NT2/D1 (cell line): ENCODE data around the gene ZSWIM6.

Experiments used
- DNase-seq: peaks from one replicate; pipeline ENCODE4 v3.0.0-alpha.2; 2011; ENCODE audit warnings: low read depth, low spot score
- H3K27me3 ChIP-seq: 2 replicates; pipeline ENCODE4 v1.6.0; 2011; ENCODE audit warnings: mild to moderate bottlenecking; ENCODE audit not compliant: insufficient read length, insufficient read depth
- H3K36me3 ChIP-seq: 2 replicates; pipeline ENCODE4 v1.6.1; 2011; ENCODE audit warnings: mild to moderate bottlenecking, low read length, mixed read lengths; ENCODE audit not compliant: insufficient read depth, insufficient read length
- H3K4me1 ChIP-seq: 2 replicates; pipeline ENCODE4 v1.5.1; 2011; ENCODE audit not compliant: insufficient read depth, insufficient read length
- H3K4me3 ChIP-seq: 2 replicates; pipeline ENCODE4 v1.5.1; 2011; ENCODE audit warnings: low read depth; ENCODE audit not compliant: insufficient read length
- H3K9ac ChIP-seq: 2 replicates; pipeline ENCODE4 v1.6.0; 2011; ENCODE audit warnings: low read depth; ENCODE audit not compliant: insufficient read length
- H3K9me3 ChIP-seq: 2 replicates; pipeline ENCODE4 v1.5.1; 2011; ENCODE audit warnings: mild to moderate bottlenecking, low read length; ENCODE audit not compliant: insufficient read depth
- SUZ12 ChIP-seq: IDR thresholded peaks from 2 replicates; pipeline ENCODE4 v1.6.1; 2011; ENCODE audit not compliant: insufficient read length, insufficient read depth; ENCODE audit errors: extremely low read depth
- YY1 ChIP-seq: IDR thresholded peaks from 2 replicates; pipeline ENCODE4 v1.6.1; 2011; ENCODE audit not compliant: insufficient read length, insufficient read depth
- ZNF274 ChIP-seq: IDR thresholded peaks from 2 replicates; pipeline ENCODE4 v1.6.1; 2011; ENCODE audit warnings: mild to moderate bottlenecking, low read depth, low read length

Gene ZSWIM6

DNA sequence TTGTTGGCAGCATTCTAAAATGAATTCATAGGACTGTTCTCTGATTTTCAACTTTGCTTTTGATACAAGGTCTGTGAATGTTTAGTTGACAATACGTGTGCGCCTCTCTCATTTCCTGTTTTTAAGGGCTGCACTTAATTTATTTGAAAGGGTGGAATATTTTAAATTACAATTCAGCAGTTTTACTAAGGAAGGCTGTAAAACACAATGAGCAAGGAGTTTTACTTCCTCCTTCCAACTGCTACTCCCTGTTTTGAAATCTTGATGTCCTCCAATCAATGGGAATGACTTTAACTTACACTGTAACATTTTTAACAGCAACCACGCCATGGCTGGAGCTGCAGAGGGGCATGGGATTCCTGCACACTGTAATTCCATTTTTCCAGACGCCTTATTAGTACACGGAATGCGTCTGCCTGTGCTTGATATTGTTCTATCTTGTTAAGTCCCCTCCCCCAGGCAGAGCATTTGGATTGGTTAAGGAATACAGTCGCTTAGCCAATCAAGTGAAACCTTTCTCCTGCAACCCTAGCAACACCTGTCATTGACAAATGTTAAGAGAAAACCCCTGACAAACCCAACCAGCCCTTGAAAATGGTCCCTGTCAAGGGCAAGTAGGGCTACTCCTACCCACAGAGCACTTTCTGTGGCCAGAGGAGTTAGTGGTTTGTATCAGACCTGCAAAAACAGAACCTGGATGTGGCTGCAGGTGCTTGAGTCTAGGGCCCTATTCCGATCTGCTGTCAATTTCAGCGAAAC lies 12.5 kb upstream of the ZSWIM6 start:
- no peaks in the 10 kb centered on the region for H3K4me1 ChIP-seq
- no peaks in the 10 kb centered on the region for H3K9me3 ChIP-seq
- H3K4me3 ChIP-seq: no peak overlapping the region
- no peak for TF ChIP-seq YY1
- TF ChIP-seq ZNF274: no peak
- no peak for TF ChIP-seq SUZ12
- H3K36me3 ChIP-seq: no peaks in the 10 kb centered on the region
- no peak overlapping the region for H3K9ac ChIP-seq
- H3K27me3 ChIP-seq: no peaks in the 10 kb centered on the region
- DNase-seq: no peak

DNA sequence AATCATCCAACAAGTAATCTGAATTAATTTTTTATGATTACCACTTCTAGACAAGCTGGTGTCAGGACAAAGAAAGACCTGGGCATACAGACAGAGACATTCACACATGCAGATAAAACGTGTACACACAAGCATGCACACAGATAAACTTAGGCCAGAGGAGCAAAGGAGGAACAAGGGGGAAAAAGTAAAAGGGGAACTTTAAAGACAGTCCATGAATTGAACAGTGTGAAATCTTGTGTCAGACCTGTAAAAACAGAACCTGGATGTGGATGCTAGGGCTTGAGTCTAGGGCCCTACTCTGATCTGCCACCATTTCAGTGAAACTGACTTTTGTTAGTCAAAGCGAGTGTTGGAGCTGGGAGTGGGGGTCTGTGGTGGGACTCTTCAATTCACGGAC lies 11.2 kb upstream of the ZSWIM6 start:
- Histone ChIP-seq H3K4me3 (no peak overlapping the region), H3K36me3 (no peaks in the 10 kb centered on the region), H3K9me3 (no peaks in the 10 kb centered on the region), H3K9ac (no peak overlapping the region), H3K27me3 (no peaks in the 10 kb centered on the region), H3K4me1 (no peaks in the 10 kb centered on the region)
- no peak for DNase-seq
- no peak for TF ChIP-seq ZNF274
- no peak for TF ChIP-seq SUZ12
- TF ChIP-seq YY1: no peak

DNA sequence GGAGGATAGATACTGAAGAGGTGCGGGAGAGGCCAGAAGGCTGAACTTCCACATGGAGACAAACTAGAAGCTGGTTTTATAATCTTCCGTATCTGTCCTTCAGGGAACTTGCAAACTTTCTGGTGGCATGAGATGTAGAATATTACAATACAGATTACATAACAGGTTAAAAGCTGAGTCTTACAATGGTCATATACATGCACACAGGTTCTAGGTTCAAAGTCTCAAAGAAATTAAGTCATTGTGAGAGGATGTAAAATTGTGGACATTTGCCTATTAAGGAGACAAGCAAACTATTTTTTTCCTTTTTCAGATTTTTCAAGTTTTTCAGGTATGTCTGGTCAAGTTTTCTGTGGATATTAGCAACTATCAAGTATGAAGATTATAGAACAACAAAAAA lies 10.4 kb upstream of the ZSWIM6 start:
- H3K36me3 ChIP-seq: no peaks in the 10 kb centered on the region
- TF ChIP-seq ZNF274 (no peak), YY1 (no peak), SUZ12 (no peak)
- no peaks in the 10 kb centered on the region for H3K4me1 ChIP-seq
- peaks cover 4% of the 10 kb centered on the region for H3K27me3 ChIP-seq
- H3K9me3 ChIP-seq: no peaks in the 10 kb centered on the region
- DNase-seq: no peak
- no peak overlapping the region for H3K9ac ChIP-seq
- no peak overlapping the region for H3K4me3 ChIP-seq

DNA sequence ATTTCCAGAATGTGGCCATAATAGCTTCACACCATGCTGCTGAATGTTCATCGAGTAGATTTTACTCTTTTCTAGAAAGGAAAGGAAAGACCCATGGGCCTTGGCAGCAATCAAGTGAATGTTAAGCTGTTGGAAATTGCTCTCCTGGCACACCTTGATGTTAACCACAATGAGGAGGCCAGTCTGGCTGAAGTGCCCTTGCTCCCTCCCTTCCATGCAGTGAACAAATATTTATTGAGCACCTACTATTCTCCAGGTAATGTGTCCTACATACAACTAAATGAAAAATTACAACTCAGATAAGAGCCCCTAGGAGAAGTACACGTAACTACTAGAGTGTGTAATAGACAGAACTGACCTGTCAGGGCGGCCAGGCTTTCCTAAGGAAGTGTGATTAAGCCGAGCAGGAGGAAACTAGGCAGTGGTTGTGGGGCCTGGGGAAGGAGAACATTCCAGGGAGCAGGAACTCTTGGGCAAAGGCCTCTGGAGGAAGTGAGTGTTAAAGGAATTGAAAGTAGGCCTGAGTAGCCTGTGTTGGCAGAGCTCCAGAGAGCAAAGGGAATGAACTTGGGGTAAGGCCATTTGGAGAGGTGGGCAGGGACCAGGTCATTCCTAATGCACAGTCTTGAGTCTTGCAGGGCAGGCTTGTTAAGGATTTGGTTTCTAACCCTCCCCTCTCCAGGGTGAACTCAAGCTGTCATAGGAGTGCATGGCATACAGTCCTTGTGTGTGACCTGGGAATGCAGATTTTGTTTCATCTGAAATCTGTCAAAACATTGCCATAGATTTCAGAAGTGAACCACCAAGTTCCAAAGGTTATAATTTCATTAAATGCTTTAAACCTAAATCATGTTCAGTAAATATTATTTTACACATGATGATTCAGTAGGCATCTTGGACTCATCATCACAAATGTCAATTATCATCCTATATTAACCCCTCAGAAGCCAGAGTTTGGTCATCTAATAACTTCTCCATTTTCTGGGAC lies 9.0 kb upstream of the ZSWIM6 start:
- TF ChIP-seq SUZ12 (no peak), YY1 (no peak), ZNF274 (no peak)
- Histone ChIP-seq H3K4me3 (no peak overlapping the region), H3K4me1 (peaks cover 1% of the 10 kb centered on the region), H3K36me3 (no peaks in the 10 kb centered on the region), H3K9ac (no peak overlapping the region), H3K27me3 (peaks cover 15% of the 10 kb centered on the region), H3K9me3 (no peaks in the 10 kb centered on the region)
- DNase-seq: no peak

DNA sequence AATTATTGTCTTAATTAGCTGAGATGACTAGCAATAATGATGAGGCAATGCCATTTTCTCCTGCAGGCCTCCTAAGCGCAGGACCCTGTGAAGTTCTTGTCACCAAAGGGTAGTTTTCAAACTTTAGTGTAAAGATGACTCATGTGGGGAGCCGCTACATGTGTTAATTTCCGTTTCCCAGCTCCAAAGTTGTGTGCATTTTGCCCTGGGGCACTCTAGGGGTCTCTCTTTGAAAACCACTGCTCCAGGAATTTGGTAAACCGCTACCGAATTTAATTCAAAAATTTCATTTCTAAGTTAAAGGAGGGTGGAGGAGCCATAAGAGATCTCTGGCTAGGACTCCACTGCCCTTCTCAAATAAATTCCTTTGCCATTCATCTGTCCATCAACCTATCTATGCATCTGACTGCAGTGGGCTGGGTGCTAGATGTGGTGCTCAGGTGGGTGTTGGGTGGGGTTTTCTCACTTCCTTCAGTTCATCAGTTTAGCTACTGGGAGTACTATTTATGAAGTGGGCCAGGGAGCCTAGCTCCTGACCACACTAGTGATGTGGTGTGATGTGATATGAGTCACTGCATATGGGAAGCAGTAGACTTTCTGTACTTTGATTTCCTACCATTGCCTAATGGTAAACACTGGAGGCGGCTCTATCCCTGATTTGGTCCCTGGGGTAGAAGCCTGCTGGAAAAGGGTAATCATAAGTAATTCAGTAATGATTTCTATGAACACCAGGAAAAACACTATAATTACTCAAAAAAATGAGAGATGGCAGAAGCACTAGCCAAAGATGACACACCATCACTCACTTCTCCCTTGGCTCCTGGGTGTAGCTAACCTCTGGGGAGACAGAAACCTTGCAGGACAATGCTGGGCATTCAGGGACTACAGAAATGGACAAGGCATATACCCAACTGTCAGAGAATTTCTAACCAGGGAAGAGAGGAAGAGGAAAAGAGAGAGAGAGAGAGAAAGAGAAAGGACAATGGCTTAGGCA lies 4.0 kb upstream of the ZSWIM6 start:
- TF ChIP-seq SUZ12 (no peak), YY1 (no peak), ZNF274 (no peak)
- peaks cover 35% of the 10 kb centered on the region for H3K27me3 ChIP-seq
- peaks cover 8% of the 10 kb centered on the region for H3K4me1 ChIP-seq
- H3K9me3 ChIP-seq: no peaks in the 10 kb centered on the region
- H3K36me3 ChIP-seq: no peaks in the 10 kb centered on the region
- H3K4me3 ChIP-seq: no peak overlapping the region
- H3K9ac ChIP-seq: no peak overlapping the region
- DNase-seq: no peak

DNA sequence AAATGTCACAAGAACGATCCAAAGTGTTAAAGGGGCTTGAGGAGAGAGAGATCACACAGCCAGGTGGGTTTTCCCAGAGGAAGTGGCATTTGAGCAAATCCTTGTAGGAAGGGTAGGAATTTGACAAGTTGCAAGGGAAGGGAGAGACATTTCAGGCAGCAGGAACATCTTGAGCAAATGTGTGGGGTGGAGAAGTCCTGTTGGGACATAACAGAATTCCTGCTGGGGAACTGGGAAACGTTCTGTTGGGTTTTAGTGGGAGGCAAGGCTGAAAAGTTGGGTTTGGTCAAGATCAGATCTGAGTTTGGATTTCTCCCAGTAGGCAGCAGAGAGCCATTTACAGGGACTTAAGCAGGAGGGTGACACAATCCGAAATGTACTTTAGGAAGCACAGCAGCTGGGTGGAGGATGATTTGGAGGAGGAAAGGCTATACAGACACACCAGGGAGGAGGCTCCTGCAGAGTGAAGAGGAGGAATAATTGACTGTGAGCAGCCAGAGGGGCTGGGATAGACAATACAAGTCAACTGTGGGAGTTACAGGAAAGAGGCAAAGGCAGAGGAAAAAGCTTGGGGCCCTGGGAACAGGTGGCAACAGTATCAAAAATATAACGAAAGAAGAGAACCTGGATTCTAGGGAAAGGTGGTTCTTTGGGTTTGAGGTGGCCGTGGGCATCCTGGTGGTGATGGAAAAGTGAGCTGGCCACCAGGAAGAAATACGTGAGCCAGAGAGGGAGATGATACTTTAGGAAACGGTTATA lies 3.1 kb upstream of the ZSWIM6 start:
- no peak for DNase-seq
- Histone ChIP-seq H3K4me3 (no peak overlapping the region), H3K9me3 (no peaks in the 10 kb centered on the region), H3K4me1 (peaks cover 8% of the 10 kb centered on the region), H3K9ac (no peak overlapping the region), H3K27me3 (peaks cover 41% of the 10 kb centered on the region), H3K36me3 (no peaks in the 10 kb centered on the region)
- TF ChIP-seq SUZ12 (no peak), ZNF274 (no peak), YY1 (no peak)
